ENCODE data around the gene NVL. TPM values are rescaled to one million over a fixed set of nuclear protein-coding genes. Genes with fewer than 3 reads are reported as not detected.

Gene NVL
- total and polyA plus RNA-seq, 10 donors = 23.3 to 61.9 (median 35.0) TPM

DNA sequence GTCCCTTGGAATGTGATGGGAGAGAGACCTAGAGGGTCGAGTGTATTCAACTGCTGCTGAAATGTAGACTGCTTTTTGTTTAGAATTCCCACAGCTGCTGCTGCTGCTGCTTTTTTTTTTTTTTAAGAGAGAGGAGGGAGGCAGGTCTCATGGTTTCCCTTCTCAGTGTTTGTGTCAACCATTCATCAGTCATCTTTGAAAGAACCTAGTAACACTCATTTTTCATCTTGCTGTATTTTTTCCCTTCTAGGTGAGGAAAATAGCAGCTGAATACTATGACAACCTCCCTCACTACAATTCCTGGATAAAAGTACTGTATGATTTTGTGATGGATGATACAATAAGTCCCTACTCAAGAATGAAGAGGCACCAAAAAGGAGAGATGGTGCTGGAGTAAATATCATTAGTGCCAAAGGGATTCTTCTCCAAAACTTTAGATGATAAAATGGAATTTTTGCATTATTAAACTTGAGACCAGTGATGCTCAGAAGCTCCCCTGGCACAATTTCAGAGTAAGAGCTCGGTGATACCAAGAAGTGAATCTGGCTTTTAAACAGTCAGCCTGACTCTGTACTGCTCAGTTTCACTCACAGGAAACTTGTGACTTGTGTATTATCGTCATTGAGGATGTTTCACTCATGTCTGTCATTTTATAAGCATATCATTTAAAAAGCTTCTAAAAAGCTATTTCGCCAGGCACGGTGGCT, 137.7 kb downstream of the NVL start:
- Histone ChIP-seq H3K4me3 (no peak overlapping the region), H3K4me1 (peaks cover 0 to 70% (median 20%) of the 10 kb centered on the region in 6 donors), H3K36me3 (peaks cover 0 to 76% (median 35%) of the 10 kb centered on the region in 6 donors), H3K9me3 (peaks cover 0 to 3% (median 0%) of the 10 kb centered on the region in 8 donors), H3K27me3 (replicated peaks in 1 of 7) (no peaks in the 10 kb centered on the region), H3K27ac (peak overlapping the region in 4 of 8 donors; percentile 15 to 58 (median 32))
- intact Hi-C loops (cut with DNase I; ENCODE audit: low total_unique reads) = no loop called here
- no peak for DNase-seq
- TF ChIP-seq, protein P1, sequence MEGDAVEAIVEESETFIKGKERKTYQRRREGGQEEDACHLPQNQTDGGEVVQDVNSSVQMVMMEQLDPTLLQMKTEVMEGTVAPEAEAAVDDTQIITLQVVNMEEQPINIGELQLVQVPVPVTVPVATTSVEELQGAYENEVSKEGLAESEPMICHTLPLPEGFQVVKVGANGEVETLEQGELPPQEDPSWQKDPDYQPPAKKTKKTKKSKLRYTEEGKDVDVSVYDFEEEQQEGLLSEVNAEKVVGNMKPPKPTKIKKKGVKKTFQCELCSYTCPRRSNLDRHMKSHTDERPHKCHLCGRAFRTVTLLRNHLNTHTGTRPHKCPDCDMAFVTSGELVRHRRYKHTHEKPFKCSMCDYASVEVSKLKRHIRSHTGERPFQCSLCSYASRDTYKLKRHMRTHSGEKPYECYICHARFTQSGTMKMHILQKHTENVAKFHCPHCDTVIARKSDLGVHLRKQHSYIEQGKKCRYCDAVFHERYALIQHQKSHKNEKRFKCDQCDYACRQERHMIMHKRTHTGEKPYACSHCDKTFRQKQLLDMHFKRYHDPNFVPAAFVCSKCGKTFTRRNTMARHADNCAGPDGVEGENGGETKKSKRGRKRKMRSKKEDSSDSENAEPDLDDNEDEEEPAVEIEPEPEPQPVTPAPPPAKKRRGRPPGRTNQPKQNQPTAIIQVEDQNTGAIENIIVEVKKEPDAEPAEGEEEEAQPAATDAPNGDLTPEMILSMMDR (IDR thresholded peaks at IDR 0.05 in 8 of 11, conservative IDR thresholded peaks at IDR 0.05 in 3 of 11) = no peak
- TF ChIP-seq POLR2AphosphoS5 (IDR thresholded peaks at IDR 0.05) (no peak), POLR2A (IDR thresholded peaks at IDR 0.05) (no peak)
- 56 to 68% (median 66%) methylated on average over 5 of the region's 5 CpGs for WGBS, 5 donors

DNA sequence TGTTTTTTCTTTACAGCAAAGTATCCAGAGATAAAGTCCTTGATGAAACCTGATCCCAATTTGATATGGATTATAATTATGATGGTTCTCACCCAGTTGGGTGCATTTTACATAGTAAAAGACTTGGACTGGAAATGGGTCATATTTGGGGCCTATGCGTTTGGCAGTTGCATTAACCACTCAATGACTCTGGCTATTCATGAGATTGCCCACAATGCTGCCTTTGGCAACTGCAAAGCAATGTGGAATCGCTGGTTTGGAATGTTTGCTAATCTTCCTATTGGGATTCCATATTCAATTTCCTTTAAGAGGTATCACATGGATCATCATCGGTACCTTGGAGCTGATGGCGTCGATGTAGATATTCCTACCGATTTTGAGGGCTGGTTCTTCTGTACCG, 140.4 kb downstream of the NVL start:
- H3K4me3 ChIP-seq = no peak overlapping the region
- no peaks in the 10 kb centered on the region for H3K27me3 ChIP-seq (replicated peaks in 1 of 7)
- WGBS, 5 donors = 93 to 97% (median 94%) methylated on average over 7 of the region's 7 CpGs
- peaks cover 0 to 3% (median 0%) of the 10 kb centered on the region in 8 donors for H3K9me3 ChIP-seq
- no peak for DNase-seq
- intact Hi-C loops (cut with DNase I; ENCODE audit: low total_unique reads) = no loop called here
- no peak for TF ChIP-seq POLR2AphosphoS5 (IDR thresholded peaks at IDR 0.05)
- H3K4me1 ChIP-seq = peaks cover 9 to 80% (median 40%) of the 10 kb centered on the region in 6 donors
- peaks cover 0 to 76% (median 35%) of the 10 kb centered on the region in 6 donors for H3K36me3 ChIP-seq
- no peak overlapping the region for H3K27ac ChIP-seq

DNA sequence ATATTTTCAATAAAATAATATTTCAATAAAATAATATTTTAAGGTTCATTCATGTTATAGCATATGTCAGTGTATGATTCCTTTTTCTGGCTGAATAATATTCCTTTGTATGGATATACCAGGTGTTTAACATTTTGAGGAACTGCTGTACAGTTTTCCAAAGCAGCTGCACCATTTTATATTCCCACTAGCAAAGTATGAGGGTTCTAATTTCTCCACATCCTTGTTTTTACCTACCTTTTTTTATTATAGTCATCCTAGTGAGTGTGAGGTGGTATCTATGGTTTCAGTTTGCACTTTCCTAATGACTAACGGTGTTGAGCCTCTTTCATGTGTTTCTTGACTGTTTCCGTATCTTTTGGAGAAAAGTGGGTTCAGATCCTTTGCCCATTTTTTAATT, 141.7 kb downstream of the NVL start:
- Histone ChIP-seq H3K9me3 (peaks cover 0 to 3% (median 0%) of the 10 kb centered on the region in 8 donors), H3K27ac (no peak overlapping the region), H3K36me3 (peaks cover 0 to 63% (median 31%) of the 10 kb centered on the region in 6 donors), H3K4me3 (no peak overlapping the region), H3K4me1 (peaks cover 9 to 86% (median 48%) of the 10 kb centered on the region in 6 donors), H3K27me3 (replicated peaks in 1 of 7) (no peaks in the 10 kb centered on the region)
- intact Hi-C loops (cut with DNase I; ENCODE audit: low total_unique reads) = no loop called here
- TF ChIP-seq POLR2AphosphoS5 (IDR thresholded peaks at IDR 0.05) = no peak
- no peak for TF ChIP-seq POLR2A (IDR thresholded peaks at IDR 0.05)
- TF ChIP-seq, protein P1 (IDR thresholded peaks at IDR 0.05 in 8 of 11, conservative IDR thresholded peaks at IDR 0.05 in 3 of 11) = no peak
- WGBS, 5 donors = 70 to 87% (median 81%) methylated on average over 2 of the region's 2 CpGs
- DNase-seq = no peak

DNA sequence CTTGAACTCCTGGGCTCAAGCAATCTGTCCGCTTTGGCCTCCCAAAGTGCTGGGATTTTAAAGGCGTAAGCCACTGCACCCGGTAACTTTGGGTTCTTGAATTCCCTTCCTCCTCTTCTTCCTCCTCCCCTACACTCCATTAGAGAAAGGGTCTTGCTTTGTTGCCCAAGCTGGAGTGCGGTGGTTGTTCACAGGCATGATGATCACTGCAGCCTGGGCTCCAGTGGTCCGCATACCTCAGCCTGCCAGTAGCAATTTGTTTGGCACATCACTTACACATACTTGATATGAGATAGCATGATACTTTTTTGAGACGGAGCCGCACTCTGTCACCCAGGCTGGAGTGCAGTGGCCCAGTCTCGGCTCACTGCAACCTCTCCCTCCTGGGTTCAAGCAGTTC, 144.8 kb downstream of the NVL start:
- intact Hi-C loops (cut with DNase I; ENCODE audit: low total_unique reads) = no loop called here
- peaks cover 0 to 3% (median 0%) of the 10 kb centered on the region in 8 donors for H3K9me3 ChIP-seq
- WGBS, 5 donors = 77 to 93% (median 89%) methylated on average over 8 of the region's 8 CpGs
- no peaks in the 10 kb centered on the region for H3K27me3 ChIP-seq (replicated peaks in 1 of 7)
- H3K36me3 ChIP-seq = peaks cover 0 to 32% (median 3%) of the 10 kb centered on the region in 6 donors
- H3K4me1 ChIP-seq = peaks cover 9 to 87% (median 57%) of the 10 kb centered on the region in 6 donors
- TF ChIP-seq POLR2A (IDR thresholded peaks at IDR 0.05) (no peak), POLR2AphosphoS5 (IDR thresholded peaks at IDR 0.05) (no peak)
- TF ChIP-seq, protein P1 (IDR thresholded peaks at IDR 0.05 in 8 of 11, conservative IDR thresholded peaks at IDR 0.05 in 3 of 11) = no peak
- H3K27ac ChIP-seq = peak overlapping the region in 1 of 8 donors; percentile 24
- no peak for DNase-seq
- H3K4me3 ChIP-seq = peak overlapping the region in 2 of 8 donors; percentile 83 to 92
